ENCODE measurements around the gene LCN9. TPM values are rescaled to one million over a fixed set of nuclear protein-coding genes. Genes with fewer than 3 reads are reported as not detected.

Gene LCN9
- total RNA-seq, 1 experiment from 2014 or later, result 2.6 TPM

- H3K27me3 Mint-ChIP-seq (ENCODE audit: low read depth), result no peaks in the 10 kb centered on the region
- no peaks in the 10 kb centered on the region for H3K4me1 Mint-ChIP-seq
- no peak overlapping the region for H3K4me3 Mint-ChIP-seq
- H3K27ac Mint-ChIP-seq, result no peak overlapping the region
- ChIA-PET POLR2A (no interaction called here), CTCF (no interaction called here)
- H3K9me3 Mint-ChIP-seq, result no peaks in the 10 kb centered on the region
- no peak for ATAC-seq
- no peak for TF ChIP-seq SMAD3 (CRISPR knock-in tag; IDR thresholded peaks at IDR 0.05; ENCODE audit: borderline replicate concordance)
- TF ChIP-seq NFATC4 (CRISPR knock-in tag; IDR thresholded peaks at IDR 0.05), result no peak
- no peak for TF ChIP-seq ZNF423 (CRISPR knock-in tag; IDR thresholded peaks at IDR 0.05)
- no peak for TF ChIP-seq IRF1 (CRISPR knock-in tag; IDR thresholded peaks at IDR 0.05)
- no peak for TF ChIP-seq ZBTB43 (CRISPR knock-in tag; IDR thresholded peaks at IDR 0.05)
- TF ChIP-seq GABPB1 (CRISPR knock-in tag; IDR thresholded peaks at IDR 0.05), result no peak
- no peak for TF ChIP-seq GTF2I (CRISPR knock-in tag; conservative IDR thresholded peaks at IDR 0.05)
- DNase-seq (ENCODE audit: low spot score), result no peak
- no peaks in the 10 kb centered on the region for H3K36me3 Mint-ChIP-seq
Observed at GRCh38 chr9:135689011-135689410, 25.9 kb downstream of the LCN9 start.

GRCh38 chr9:135690836-135691570 is 27.9 kb downstream of the LCN9 start:
- Mint-ChIP-seq H3K27me3 (ENCODE audit: low read depth) (no peaks in the 10 kb centered on the region), H3K27ac (peak overlapping the region; percentile 31; the same call in 1 of the 2 replicates), H3K4me1 (no peaks in the 10 kb centered on the region), H3K36me3 (no peaks in the 10 kb centered on the region), H3K4me3 (no peak overlapping the region), H3K9me3 (no peaks in the 10 kb centered on the region)
- ChIA-PET POLR2A (no interaction called here), CTCF (interaction anchor here (1.5 kb wide), 1 partner anchor 13 kb away, joined by 3 read pairs; no protein-coding TSS in a partner anchor)
- no peak for DNase-seq (ENCODE audit: low spot score)
- TF ChIP-seq ZNF281 (CRISPR knock-in tag; IDR thresholded peaks at IDR 0.05) (no peak), ZNF671 (CRISPR knock-in tag; IDR thresholded peaks at IDR 0.05) (no peak), USF1 (CRISPR knock-in tag; IDR thresholded peaks at IDR 0.05) (no peak), ARID4B (CRISPR knock-in tag; IDR thresholded peaks at IDR 0.05; ENCODE audit: borderline replicate concordance) (no peak), ETV6 (CRISPR knock-in tag; IDR thresholded peaks at IDR 0.05) (no peak), PRDM15 (CRISPR knock-in tag; IDR thresholded peaks at IDR 0.05) (no peak), ATF3 (CRISPR knock-in tag; conservative IDR thresholded peaks at IDR 0.05) (no peak), NR1H2 (CRISPR knock-in tag; IDR thresholded peaks at IDR 0.05) (no peak)
- ATAC-seq, result no peak

All from WTC11 (cell line).